IPS-15b (cell line): Measurements from ENCODE around the gene SMYD3.
"Not testable (repeated sequence)": the region's sequence is repeated elsewhere in the genome, so short reads cannot be mapped to it uniquely, and the experiment has no call there.

Source experiments
- H3K27me3 ChIP-seq: one replicate; pipeline ENCODE4 v1.6.1; 2013; ENCODE audit warnings: low read length; ENCODE audit not compliant: control insufficient read depth, insufficient read depth
- H3K36me3 ChIP-seq: one replicate; pipeline ENCODE4 v1.6.1; 2013; ENCODE audit warnings: low read length; ENCODE audit not compliant: control insufficient read depth, insufficient read depth
- H3K4me1 ChIP-seq: one replicate; pipeline ENCODE4 v1.6.1; 2013; ENCODE audit warnings: mild to moderate bottlenecking, low read length; ENCODE audit not compliant: control insufficient read depth, insufficient read depth
- H3K4me3 ChIP-seq: one replicate; pipeline ENCODE4 v1.5.1; 2013; ENCODE audit warnings: low read depth, low read length
- H3K9ac ChIP-seq: one replicate; pipeline ENCODE4 v1.6.1; 2013; ENCODE audit warnings: low read depth, mild to moderate bottlenecking, low read length
- H3K9me3 ChIP-seq: one replicate; pipeline ENCODE4 v1.6.1; 2013; ENCODE audit warnings: mild to moderate bottlenecking, low read length; ENCODE audit not compliant: control insufficient read depth, insufficient read depth

Gene SMYD3

GRCh38 chr1:246365708-246366107, 141.4 kb downstream of the SMYD3 start:
- H3K4me1 ChIP-seq: peaks cover 3% of the 10 kb centered on the region
- H3K9ac ChIP-seq: no peak overlapping the region
- H3K4me3 ChIP-seq: no peak overlapping the region
- no peaks in the 10 kb centered on the region for H3K9me3 ChIP-seq
- H3K36me3 ChIP-seq: no peaks in the 10 kb centered on the region
- H3K27me3 ChIP-seq: no peaks in the 10 kb centered on the region

DNA sequence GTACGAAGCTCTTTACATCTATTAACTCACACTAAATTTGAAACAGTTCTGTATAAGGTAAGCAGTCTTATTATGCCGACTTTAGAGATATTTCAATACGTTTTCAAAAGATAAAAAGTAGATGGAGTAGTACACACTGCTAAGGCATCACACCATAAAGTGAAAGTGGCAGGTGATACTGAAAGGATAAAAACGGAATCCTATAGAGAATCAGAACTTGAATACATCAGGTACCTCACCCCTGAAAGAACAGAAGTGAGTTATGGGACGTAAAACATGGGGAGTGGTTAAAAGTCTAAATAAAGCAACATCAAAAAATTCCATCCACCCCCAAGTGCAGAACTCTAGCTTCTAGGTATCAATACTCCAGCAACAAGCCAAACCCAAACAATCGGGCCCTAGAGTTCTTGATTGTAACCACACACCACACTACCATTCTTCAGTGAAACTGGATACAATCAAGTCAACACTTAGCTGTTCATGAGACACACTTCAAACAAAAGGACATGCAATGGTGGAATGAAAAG, 142.6 kb downstream of the SMYD3 start:
- Histone ChIP-seq H3K36me3 (no peaks in the 10 kb centered on the region), H3K9ac (no peak overlapping the region), H3K27me3 (no peaks in the 10 kb centered on the region), H3K4me3 (no peak overlapping the region), H3K4me1 (peaks cover 3% of the 10 kb centered on the region), H3K9me3 (no peaks in the 10 kb centered on the region)

DNA sequence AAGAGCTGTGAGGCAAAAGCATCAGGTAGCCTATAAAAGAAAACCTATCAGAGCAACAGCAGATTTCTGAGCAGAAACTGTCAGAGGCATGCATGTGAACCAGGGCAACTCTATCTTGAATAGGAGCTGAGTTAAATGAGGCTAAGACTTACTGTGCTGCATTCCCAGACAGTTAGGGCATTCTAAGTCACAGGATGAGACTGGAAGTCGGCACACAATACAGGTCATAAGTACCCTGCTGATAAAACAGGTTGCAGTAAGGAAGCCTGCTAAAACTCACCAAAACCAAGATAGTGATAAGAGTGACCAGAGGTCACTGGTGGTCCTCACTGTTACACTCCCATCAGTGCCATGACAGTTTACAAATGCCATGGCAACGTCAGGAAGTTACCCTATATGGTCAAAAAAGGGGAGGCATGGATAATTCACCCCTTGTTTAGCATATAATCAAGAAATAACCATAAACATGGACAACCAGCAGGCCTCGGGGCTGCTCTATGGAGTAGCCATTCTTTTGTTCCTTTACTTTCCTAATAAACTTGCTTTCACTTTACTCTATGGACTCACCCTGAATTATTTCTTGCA, 150.0 kb downstream of the SMYD3 start:
- H3K4me3 ChIP-seq, H3K9me3 ChIP-seq, H3K4me1 ChIP-seq, H3K9ac ChIP-seq, H3K27me3 ChIP-seq, H3K36me3 ChIP-seq: not testable (repeated sequence)

- H3K4me3 ChIP-seq: no peak overlapping the region
These were observed 151.5 kb downstream of the SMYD3 start for GRCh38 chr1:246355411-246356230.

DNA sequence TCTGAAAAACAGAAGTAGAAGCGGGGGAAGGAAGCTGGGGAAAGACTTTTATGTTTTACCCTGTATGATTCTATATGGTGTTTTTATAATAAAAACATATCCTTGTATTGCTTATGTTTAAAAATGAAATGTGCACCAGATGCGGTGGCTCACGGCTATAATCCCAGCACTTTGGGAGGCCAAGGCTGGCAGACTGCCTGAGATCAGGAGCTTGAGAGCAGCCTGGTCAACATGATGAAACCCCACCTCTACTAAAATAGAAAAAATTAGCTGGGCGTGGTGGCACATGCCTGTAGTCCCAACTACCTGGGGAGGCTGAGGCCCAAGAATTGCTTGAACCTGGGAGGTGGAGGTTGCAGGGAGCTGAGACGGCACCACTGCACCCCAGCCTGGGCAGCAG, 155.4 kb downstream of the SMYD3 start:
- H3K4me3 ChIP-seq: no peak overlapping the region
- no peaks in the 10 kb centered on the region for H3K27me3 ChIP-seq
- H3K9ac ChIP-seq: no peak overlapping the region
- peaks cover under 1% of the 10 kb centered on the region for H3K4me1 ChIP-seq
- H3K9me3 ChIP-seq: no peaks in the 10 kb centered on the region
- no peaks in the 10 kb centered on the region for H3K36me3 ChIP-seq

More at GRCh38 chr1:246355411-246356230, 151.5 kb downstream of the SMYD3 start:
- H3K36me3 ChIP-seq: no peaks in the 10 kb centered on the region
- no peak overlapping the region for H3K9ac ChIP-seq
- H3K9me3 ChIP-seq: no peaks in the 10 kb centered on the region
- peaks cover 5% of the 10 kb centered on the region for H3K4me1 ChIP-seq
- H3K27me3 ChIP-seq: no peaks in the 10 kb centered on the region

DNA sequence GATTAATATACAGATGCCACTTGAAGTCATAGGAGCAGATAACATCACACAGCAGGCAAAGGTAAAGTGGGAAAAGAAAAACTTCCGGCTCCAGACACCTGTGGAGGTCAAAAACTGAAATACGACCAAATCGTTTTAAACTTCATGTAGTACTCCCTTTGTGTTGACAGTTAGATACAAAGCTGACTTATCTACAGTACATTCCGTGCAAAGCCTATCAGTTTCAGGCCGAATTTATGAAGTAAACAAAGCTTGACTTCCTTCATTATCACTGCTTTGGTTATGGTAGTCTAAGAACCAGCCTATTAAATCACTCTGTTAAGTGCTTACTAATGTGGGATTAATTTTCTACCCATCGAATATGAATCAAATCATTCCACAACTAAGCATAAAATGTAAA, 156.3 kb downstream of the SMYD3 start:
- Histone ChIP-seq H3K9ac (no peak overlapping the region), H3K36me3 (no peaks in the 10 kb centered on the region), H3K27me3 (no peaks in the 10 kb centered on the region), H3K9me3 (no peaks in the 10 kb centered on the region), H3K4me1 (no peaks in the 10 kb centered on the region), H3K4me3 (no peak overlapping the region)

DNA sequence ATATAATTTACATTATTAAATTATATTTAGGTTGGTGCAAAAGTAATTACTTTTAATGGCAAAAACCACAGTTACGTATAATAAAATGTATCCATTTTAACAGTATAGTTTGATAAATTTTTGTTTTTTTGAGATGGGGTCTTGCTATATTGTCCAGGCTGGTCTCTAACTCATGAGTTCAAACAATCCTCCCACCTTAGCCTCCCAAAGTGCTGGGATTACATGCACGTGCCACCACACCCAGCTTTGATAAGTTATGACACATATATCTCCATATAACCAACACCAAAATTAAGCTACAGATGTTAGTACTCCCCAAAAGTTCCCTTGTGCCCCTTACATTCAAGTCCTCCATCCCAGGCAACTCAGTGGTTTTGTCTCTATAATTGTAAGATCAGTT, 163.1 kb downstream of the SMYD3 start:
- Histone ChIP-seq H3K36me3 (no peaks in the 10 kb centered on the region), H3K9me3 (no peaks in the 10 kb centered on the region), H3K4me3 (no peak overlapping the region), H3K4me1 (no peaks in the 10 kb centered on the region), H3K9ac (no peak overlapping the region), H3K27me3 (no peaks in the 10 kb centered on the region)

DNA sequence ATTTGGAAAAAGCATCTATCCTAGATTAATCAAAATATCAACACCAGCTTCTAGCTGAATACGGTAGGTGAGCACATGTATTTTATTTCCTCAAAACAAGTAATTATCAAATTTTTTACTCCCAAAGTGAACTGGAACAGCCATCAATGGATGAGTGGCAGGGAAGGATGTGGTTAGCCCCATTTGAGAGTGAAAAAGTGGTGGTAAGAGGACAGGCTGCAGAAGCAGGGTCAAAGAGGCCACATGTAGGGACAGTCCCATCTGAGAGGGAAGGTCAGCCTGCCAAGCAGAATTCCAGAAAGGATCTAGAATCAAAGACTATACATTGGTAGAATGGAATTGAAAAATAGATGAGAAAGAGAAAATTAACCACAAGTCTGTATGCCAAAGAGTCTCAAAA, 163.8 kb downstream of the SMYD3 start:
- no peak overlapping the region for H3K9ac ChIP-seq
- no peak overlapping the region for H3K4me3 ChIP-seq
- H3K9me3 ChIP-seq: no peaks in the 10 kb centered on the region
- no peaks in the 10 kb centered on the region for H3K4me1 ChIP-seq
- H3K27me3 ChIP-seq: no peaks in the 10 kb centered on the region
- no peaks in the 10 kb centered on the region for H3K36me3 ChIP-seq

DNA sequence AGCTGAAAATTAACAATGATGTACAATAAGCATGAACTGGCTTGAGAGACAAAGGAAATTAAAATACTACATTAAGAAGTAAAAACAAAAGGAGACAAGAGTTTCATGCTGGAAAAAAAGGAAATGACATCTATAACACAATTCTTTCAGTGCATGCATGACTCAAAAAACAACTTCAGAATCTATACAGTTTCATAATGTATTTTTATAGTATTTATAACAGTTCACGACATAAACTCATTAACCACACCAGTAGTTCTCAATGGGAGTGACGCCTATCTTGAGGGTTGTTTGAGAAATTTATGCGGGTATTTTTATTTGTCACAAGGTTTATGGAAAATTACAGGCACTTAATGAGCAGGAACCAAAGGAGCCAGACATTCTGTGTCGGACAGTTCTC, 168.5 kb downstream of the SMYD3 start:
- H3K9me3 ChIP-seq: no peaks in the 10 kb centered on the region
- H3K9ac ChIP-seq: no peak overlapping the region
- no peaks in the 10 kb centered on the region for H3K27me3 ChIP-seq
- H3K4me3 ChIP-seq: no peak overlapping the region
- H3K4me1 ChIP-seq: no peaks in the 10 kb centered on the region
- no peaks in the 10 kb centered on the region for H3K36me3 ChIP-seq

GRCh38 chr1:246338098-246338497, 169.0 kb downstream of the SMYD3 start:
- Histone ChIP-seq H3K27me3 (no peaks in the 10 kb centered on the region), H3K4me3 (no peak overlapping the region), H3K4me1 (no peaks in the 10 kb centered on the region), H3K36me3 (no peaks in the 10 kb centered on the region), H3K9ac (no peak overlapping the region), H3K9me3 (no peaks in the 10 kb centered on the region)

DNA sequence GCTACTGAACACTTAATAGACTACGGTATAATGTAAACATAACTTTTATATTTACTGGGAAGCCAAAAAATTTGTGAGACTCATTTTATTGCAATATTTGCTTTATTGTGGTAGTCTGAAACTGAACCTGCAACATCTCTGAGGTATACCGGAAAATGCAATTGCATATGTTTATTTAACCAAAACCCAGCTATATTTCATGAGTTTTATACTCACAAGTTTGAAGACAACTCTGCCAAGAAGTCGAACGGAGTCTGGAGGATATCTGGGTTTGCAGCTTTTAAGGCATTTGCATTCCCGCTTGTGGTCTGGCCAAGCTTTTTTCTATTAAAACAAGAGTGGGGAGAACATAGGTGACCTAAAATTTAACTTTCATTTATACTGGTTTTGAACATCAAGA, 171.9 kb downstream of the SMYD3 start:
- no peak overlapping the region for H3K4me3 ChIP-seq
- no peaks in the 10 kb centered on the region for H3K9me3 ChIP-seq
- no peaks in the 10 kb centered on the region for H3K36me3 ChIP-seq
- no peaks in the 10 kb centered on the region for H3K27me3 ChIP-seq
- H3K9ac ChIP-seq: no peak overlapping the region
- no peaks in the 10 kb centered on the region for H3K4me1 ChIP-seq

- Histone ChIP-seq H3K27me3 (no peaks in the 10 kb centered on the region), H3K4me3 (no peak overlapping the region), H3K9ac (no peak overlapping the region), H3K4me1 (no peaks in the 10 kb centered on the region), H3K36me3 (no peaks in the 10 kb centered on the region), H3K9me3 (no peaks in the 10 kb centered on the region)
These were observed 173.2 kb downstream of the SMYD3 start for GRCh38 chr1:246333855-246334254.
